ENCODE results near the gene TLK1. TPM values are rescaled to one million over a fixed set of nuclear protein-coding genes. Genes with fewer than 3 reads are reported as not detected.

The TLK1 gene
- total RNA-seq, 2 experiments from 2014 or later, result 29.7 to 150 TPM

DNA sequence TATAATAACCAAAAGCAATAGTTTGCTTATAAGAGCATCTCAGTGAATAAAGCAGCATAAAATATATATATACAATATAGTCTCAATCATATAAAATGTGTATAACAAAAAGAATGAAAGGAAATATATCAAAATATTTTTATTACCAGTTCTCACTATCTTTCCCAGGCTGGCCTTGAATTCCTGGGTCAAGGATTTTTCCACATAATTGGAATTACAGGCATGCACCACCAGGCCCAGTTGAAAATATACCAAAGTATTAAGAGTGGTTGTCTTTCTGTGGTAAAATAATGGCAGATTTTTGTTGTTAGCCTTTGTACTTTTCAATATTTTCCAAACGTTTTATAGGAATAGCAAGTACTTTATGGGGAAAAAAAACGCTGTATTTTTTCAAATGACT lies 8.6 kb upstream of the TLK1 start:
- H4K20me1 ChIP-seq (ENCODE audit: insufficient read depth, low read length), result no peaks in the 10 kb centered on the region
- no peak overlapping the region for H3K4me2 ChIP-seq (ENCODE audit: low read length)
- ChIA-PET POLR2A (interaction anchor here (0.6 kb wide), 1 partner anchor 231 kb away, joined by 3 read pairs; no protein-coding TSS in a partner anchor), CTCF (ENCODE audit: unreplicated experiment) (no interaction called here)
- no peak overlapping the region for H3K27ac ChIP-seq (ENCODE audit: low read depth, low read length, poor library complexity, severe bottlenecking)
- peaks cover 14% of the 10 kb centered on the region; the same call in 1 of the 2 replicates for H3K9me3 ChIP-seq (ENCODE audit: low read length)
- H3K36me3 ChIP-seq (ENCODE audit: insufficient read depth, low read length), result no peaks in the 10 kb centered on the region; the same call in 1 of the 2 replicates
- no TSS peak for BruUV-seq (replicated peaks)
- H3K4me3 ChIP-seq (ENCODE audit: low read depth, low read length, poor library complexity, severe bottlenecking), result no peak overlapping the region
- H2AFZ ChIP-seq (ENCODE audit: low read length), result no peak overlapping the region
- peaks cover 1% of the 10 kb centered on the region for H3K4me1 ChIP-seq (ENCODE audit: insufficient read depth, low read length, poor library complexity, severe bottlenecking)
- H3K79me2 ChIP-seq (ENCODE audit: insufficient read depth, low read depth, low read length), result no peaks in the 10 kb centered on the region
- H3K9me2 ChIP-seq (ENCODE audit: insufficient read depth, low read length), result no peaks in the 10 kb centered on the region
- TF ChIP-seq EZH2phosphoT487 (IDR thresholded peaks at IDR 0.05; ENCODE audit: borderline replicate concordance, low read depth, low read length), result no peak
- TF ChIP-seq, protein P1, sequence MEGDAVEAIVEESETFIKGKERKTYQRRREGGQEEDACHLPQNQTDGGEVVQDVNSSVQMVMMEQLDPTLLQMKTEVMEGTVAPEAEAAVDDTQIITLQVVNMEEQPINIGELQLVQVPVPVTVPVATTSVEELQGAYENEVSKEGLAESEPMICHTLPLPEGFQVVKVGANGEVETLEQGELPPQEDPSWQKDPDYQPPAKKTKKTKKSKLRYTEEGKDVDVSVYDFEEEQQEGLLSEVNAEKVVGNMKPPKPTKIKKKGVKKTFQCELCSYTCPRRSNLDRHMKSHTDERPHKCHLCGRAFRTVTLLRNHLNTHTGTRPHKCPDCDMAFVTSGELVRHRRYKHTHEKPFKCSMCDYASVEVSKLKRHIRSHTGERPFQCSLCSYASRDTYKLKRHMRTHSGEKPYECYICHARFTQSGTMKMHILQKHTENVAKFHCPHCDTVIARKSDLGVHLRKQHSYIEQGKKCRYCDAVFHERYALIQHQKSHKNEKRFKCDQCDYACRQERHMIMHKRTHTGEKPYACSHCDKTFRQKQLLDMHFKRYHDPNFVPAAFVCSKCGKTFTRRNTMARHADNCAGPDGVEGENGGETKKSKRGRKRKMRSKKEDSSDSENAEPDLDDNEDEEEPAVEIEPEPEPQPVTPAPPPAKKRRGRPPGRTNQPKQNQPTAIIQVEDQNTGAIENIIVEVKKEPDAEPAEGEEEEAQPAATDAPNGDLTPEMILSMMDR (conservative IDR thresholded peaks at IDR 0.05; ENCODE audit: low read length), result no peak
- DNase-seq (ENCODE audit: low spot score), result no peak
- intact Hi-C loops (cut with micrococcal nuclease; ENCODE audit: unreplicated experiment), result no loop called here

DNA sequence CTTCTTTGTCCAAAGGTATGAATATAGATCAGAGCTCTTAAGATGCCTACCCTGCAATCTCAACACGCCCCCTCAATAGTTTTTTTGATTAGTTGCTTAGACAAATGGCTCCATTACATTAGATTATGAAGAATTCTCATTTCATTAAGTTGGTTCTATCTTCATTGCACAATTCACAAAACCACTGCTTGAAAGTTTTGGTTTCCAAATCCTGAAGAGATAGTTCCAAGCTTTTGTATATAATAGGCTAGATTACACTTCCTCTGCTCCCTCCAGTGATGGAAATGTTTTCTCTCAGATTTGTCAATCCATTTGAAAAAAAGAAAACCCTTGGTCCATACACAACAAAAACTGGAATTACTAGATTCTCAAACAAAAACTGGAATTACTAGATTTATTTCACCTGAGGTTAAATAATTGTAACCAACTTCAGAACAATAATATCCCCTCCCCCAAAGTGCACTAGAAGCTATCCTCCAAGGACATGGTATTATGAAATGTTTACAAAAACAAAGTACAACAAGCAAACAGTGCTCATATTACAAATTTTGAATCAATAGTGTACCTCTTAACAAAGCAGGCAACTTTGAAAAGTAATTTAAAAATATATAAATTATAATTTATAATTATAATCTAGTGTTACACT lies 6.8 kb upstream of the TLK1 start:
- BruUV-seq (replicated peaks), result no TSS peak
- Histone ChIP-seq H3K9me2 (ENCODE audit: insufficient read depth, low read length) (no peaks in the 10 kb centered on the region), H3K4me3 (ENCODE audit: low read depth, low read length, poor library complexity, severe bottlenecking) (no peak overlapping the region), H3K4me1 (ENCODE audit: insufficient read depth, low read length, poor library complexity, severe bottlenecking) (peaks cover 20% of the 10 kb centered on the region), H4K20me1 (ENCODE audit: insufficient read depth, low read length) (no peaks in the 10 kb centered on the region), H3K4me2 (ENCODE audit: low read length) (no peak overlapping the region), H3K36me3 (ENCODE audit: insufficient read depth, low read length) (no peaks in the 10 kb centered on the region), H2AFZ (ENCODE audit: low read length) (no peak overlapping the region), H3K79me2 (ENCODE audit: insufficient read depth, low read depth, low read length) (no peaks in the 10 kb centered on the region), H3K9me3 (ENCODE audit: low read length) (peaks cover 10% of the 10 kb centered on the region; the same call in 1 of the 2 replicates), H3K27ac (ENCODE audit: low read depth, low read length, poor library complexity, severe bottlenecking) (no peak overlapping the region)
- no peak for TF ChIP-seq EZH2phosphoT487 (IDR thresholded peaks at IDR 0.05; ENCODE audit: borderline replicate concordance, low read depth, low read length)
- TF ChIP-seq, protein P1 (conservative IDR thresholded peaks at IDR 0.05; ENCODE audit: low read length), result no peak
- intact Hi-C loops (cut with micrococcal nuclease; ENCODE audit: unreplicated experiment), result no loop called here
- ChIA-PET CTCF (ENCODE audit: unreplicated experiment) (no interaction called here), POLR2A (interaction anchor here (0.5 to 1.0 kb wide), 3 partner anchors 9 to 169 kb away, joined by 4 read pairs; no protein-coding TSS in a partner anchor)
- DNase-seq (ENCODE audit: low spot score), result no peak

DNA sequence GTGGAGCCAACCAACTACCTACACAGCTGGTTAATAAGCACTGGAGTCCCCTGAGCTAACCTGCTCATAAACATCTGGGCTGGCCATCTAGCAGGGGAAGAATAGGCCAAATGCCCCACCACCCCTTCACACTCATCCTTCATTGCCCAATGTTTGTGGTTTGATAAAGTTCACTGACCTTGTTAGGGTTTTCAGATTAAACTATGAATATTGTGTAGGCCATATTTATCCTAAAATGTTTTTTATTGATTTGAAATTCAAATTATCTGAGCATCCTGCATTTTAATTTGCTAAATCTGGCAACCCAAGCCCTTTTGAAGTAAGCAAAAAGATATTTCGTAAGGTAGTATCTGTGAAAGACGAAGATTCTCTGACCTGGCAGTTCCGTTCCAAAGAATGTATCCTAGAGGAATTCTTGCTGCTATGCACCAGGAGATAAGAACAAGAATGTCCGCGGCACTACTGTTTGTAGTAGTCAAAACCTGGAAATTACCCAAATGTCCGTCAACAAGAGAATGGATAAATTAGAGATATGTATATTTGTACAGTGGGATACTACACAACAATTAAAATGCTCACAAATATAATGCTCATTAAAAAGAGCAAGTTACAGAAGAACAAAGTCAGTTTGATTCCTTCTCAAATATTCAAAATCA lies 5.8 kb upstream of the TLK1 start:
- H3K4me1 ChIP-seq (ENCODE audit: insufficient read depth, low read length, poor library complexity, severe bottlenecking), result peaks cover 27% of the 10 kb centered on the region
- no peak overlapping the region for H3K4me3 ChIP-seq (ENCODE audit: low read depth, low read length, poor library complexity, severe bottlenecking)
- H3K36me3 ChIP-seq (ENCODE audit: insufficient read depth, low read length), result no peaks in the 10 kb centered on the region
- peaks cover 6% of the 10 kb centered on the region; the same call in 1 of the 2 replicates for H3K79me2 ChIP-seq (ENCODE audit: insufficient read depth, low read depth, low read length)
- CTCF ChIA-PET (ENCODE audit: unreplicated experiment), result no interaction called here
- no peak overlapping the region for H2AFZ ChIP-seq (ENCODE audit: low read length)
- DNase-seq (ENCODE audit: low spot score), result no peak
- TF ChIP-seq, protein P1 (conservative IDR thresholded peaks at IDR 0.05; ENCODE audit: low read length), result no peak
- no TSS peak for BruUV-seq (replicated peaks)
- POLR2A ChIA-PET, result interaction anchor here (0.7 to 0.8 kb wide), 2 partner anchors 8 to 29 kb away, joined by 3 to 4 read pairs; no protein-coding TSS in a partner anchor
- H4K20me1 ChIP-seq (ENCODE audit: insufficient read depth, low read length), result no peaks in the 10 kb centered on the region
- no peaks in the 10 kb centered on the region for H3K9me2 ChIP-seq (ENCODE audit: insufficient read depth, low read length)
- no peak overlapping the region for H3K4me2 ChIP-seq (ENCODE audit: low read length)
- no peak overlapping the region for H3K27ac ChIP-seq (ENCODE audit: low read depth, low read length, poor library complexity, severe bottlenecking)
- no peaks in the 10 kb centered on the region for H3K9me3 ChIP-seq (ENCODE audit: low read length)
- intact Hi-C loops (cut with micrococcal nuclease; ENCODE audit: unreplicated experiment), result no loop called here
